Measurements from ENCODE around the gene MEGF6.

GRCh38 chr1:3505161-3505560 is 106.1 kb downstream of the MEGF6 start:
- TF ChIP-seq CTCF (IDR thresholded peaks at IDR 0.05; ENCODE audit: low read depth, low read length) (no peak), EZH2phosphoT487 (IDR thresholded peaks at IDR 0.05; ENCODE audit: low read depth) (no peak)

All from OCI-LY3 (cell line).